H1 (cell line): ENCODE data around the gene SBNO1. TPM values are rescaled to one million over a fixed set of nuclear protein-coding genes. Genes with fewer than 3 reads are reported as not detected.

Source experiments
- CTCF ChIA-PET: fragments of 300-600 bp; sonication (Branson Sonifier 250); formaldehyde crosslinking; loops from one replicate; lab custom pipeline; 2021; ENCODE audit not compliant: partially characterized antibody; lab: Charles Lee
- POLR2A ChIA-PET: fragments of 300-600 bp; sonication (Branson Sonifier 250); formaldehyde crosslinking; loops from one replicate; lab custom pipeline; 2021; ENCODE audit warnings: inconsistent platforms; ENCODE audit not compliant: partially characterized antibody; lab: Charles Lee
- DNase-seq, 2 experiments: peaks; one replicate each; pipeline versions ENCODE4 v3.0.0 to v3.0.0-alpha.2; 2010 to 2022; ENCODE audit warnings: low spot score in 2 of 2, low read depth in 1 of 2, mixed read lengths in 1 of 2
- FAIRE-seq: peaks from 2 replicates; lab custom pipeline; 2011; peaks lifted over from hg19 to GRCh38; lab: Jason Lieb, UNC
- H2AFZ ChIP-seq: 2 replicates; pipeline ENCODE4 v1.8.1; 2012; ENCODE audit warnings: low read length, inconsistent platforms
- H2AK5ac ChIP-seq: 2 replicates; pipeline ENCODE4 v1.6.1; 2013; ENCODE audit warnings: low read depth, low read length
- H2BK120ac ChIP-seq: replicated peaks from 2 replicates; pipeline ENCODE3; 2013; ENCODE audit warnings: low read depth, low read length, inconsistent platforms
- H2BK12ac ChIP-seq: 2 replicates; pipeline ENCODE4 v1.6.1; 2013; ENCODE audit warnings: low read depth, low read length
- H2BK15ac ChIP-seq: 2 replicates; pipeline ENCODE4 v1.6.1; 2013; ENCODE audit warnings: low read length
- H2BK20ac ChIP-seq: 2 replicates; pipeline ENCODE4 v1.6.1; 2013; ENCODE audit warnings: low read length
- H2BK5ac ChIP-seq: 2 replicates; pipeline ENCODE4 v1.6.1; 2013; ENCODE audit warnings: low read depth, low read length
- H3K14ac ChIP-seq: 2 replicates; pipeline ENCODE4 v1.6.1; 2013; ENCODE audit warnings: inconsistent platforms; ENCODE audit not compliant: insufficient read length
- H3K18ac ChIP-seq: 2 replicates; pipeline ENCODE4 v1.6.1; 2013; ENCODE audit warnings: low read length; ENCODE audit errors: extremely low read depth
- H3K23ac ChIP-seq: 2 replicates; pipeline ENCODE4 v1.6.1; 2013; ENCODE audit warnings: inconsistent platforms; ENCODE audit not compliant: insufficient read length
- H3K23me2 ChIP-seq: 2 replicates; pipeline ENCODE4 v1.6.1; 2013; ENCODE audit warnings: low read depth, low read length
- H3K27ac ChIP-seq: 2 replicates; pipeline ENCODE4 v1.6.1; 2011; ENCODE audit warnings: low read depth, low read length, inconsistent platforms
- H3K27me3 ChIP-seq, 4 experiments: replicated peaks in 1 of 4; 1 replicate in 1 of 4; 2 replicates in 3 of 4; pipeline versions ENCODE4 v1.6.1 to v1.8.1; 2011 to 2013; ENCODE audit warnings: low read length in 3 of 4, mild to moderate bottlenecking in 3 of 4, inconsistent platforms in 2 of 4, mixed read lengths in 2 of 4, moderate library complexity in 1 of 4; ENCODE audit not compliant: control insufficient read depth in 3 of 4, insufficient read depth in 3 of 4; ENCODE audit errors: extremely low read depth in 1 of 4
- H3K36me3 ChIP-seq, 4 experiments: 2 replicates each; pipeline versions ENCODE4 v1.6.1 to v1.8.1; 2011 to 2013; ENCODE audit warnings: mild to moderate bottlenecking in 4 of 4, low read length in 3 of 4, moderate library complexity in 2 of 4, control low read depth in 1 of 4, inconsistent platforms in 1 of 4; ENCODE audit not compliant: insufficient read depth in 4 of 4, control insufficient read depth in 2 of 4
- H3K4ac ChIP-seq: replicated peaks from 2 replicates; pipeline ENCODE3; 2013; ENCODE audit warnings: low read length, low read depth, mixed read lengths, inconsistent platforms; ENCODE audit not compliant: insufficient read length
- H3K4me1 ChIP-seq, 4 experiments: replicated peaks in 1 of 4; 1 replicate in 1 of 4; 2 replicates in 3 of 4; pipeline versions ENCODE4 v1.6.1 to v1.8.1; 2011 to 2013; ENCODE audit warnings: low read length in 3 of 4, inconsistent platforms in 2 of 4, mixed read lengths in 1 of 4; ENCODE audit not compliant: insufficient read depth in 4 of 4, control insufficient read depth in 3 of 4
- H3K4me2 ChIP-seq, 2 experiments: 2 replicates each; pipeline versions ENCODE4 v1.6.1 to v1.8.1; 2011 to 2013; ENCODE audit warnings: low read depth in 2 of 2, low read length in 2 of 2, control low read depth in 1 of 2, inconsistent platforms in 1 of 2, mild to moderate bottlenecking in 1 of 2; ENCODE audit not compliant: insufficient read depth in 1 of 2
- H3K4me3 ChIP-seq, 4 experiments: fragments of 200-600, 300-600 bp in 1 of 4; sonication (generic), shearing (Covaris generic), sonication (Bioruptor Twin) in 1 of 4; 2 replicates each; pipeline versions ENCODE4 v1.5.1 to v1.8.1; 2011 to 2016; ENCODE audit warnings: low read length in 4 of 4, low read depth in 3 of 4, control low read depth in 2 of 4, inconsistent platforms in 2 of 4, mild to moderate bottlenecking in 2 of 4, mixed read lengths in 1 of 4, moderate library complexity in 1 of 4; ENCODE audit not compliant: insufficient read depth in 2 of 4; ENCODE audit errors: extremely low read depth in 1 of 4
- H3K56ac ChIP-seq: replicated peaks from 2 replicates; pipeline ENCODE3; 2013; ENCODE audit warnings: low read depth, mild to moderate bottlenecking, mixed read lengths, low read length, inconsistent platforms; ENCODE audit not compliant: insufficient read length
- H3K79me1 ChIP-seq: 2 replicates; pipeline ENCODE4 v1.6.1; 2013; ENCODE audit warnings: low read depth, low read length, control low read depth
- H3K79me2 ChIP-seq, 2 experiments: 2 replicates each; pipeline versions ENCODE4 v1.6.1 to v1.8.1; 2012 to 2013; ENCODE audit warnings: low read length in 2 of 2, mild to moderate bottlenecking in 2 of 2, inconsistent platforms in 1 of 2; ENCODE audit not compliant: insufficient read depth in 2 of 2, control insufficient read depth in 1 of 2
- H3K9ac ChIP-seq, 4 experiments: replicated peaks in 1 of 4; 1 replicate in 1 of 4; 2 replicates in 3 of 4; pipeline versions ENCODE4 v1.6.1 to v1.8.1; 2011 to 2013; ENCODE audit warnings: low read depth in 3 of 4, low read length in 3 of 4, control low read depth in 2 of 4, mild to moderate bottlenecking in 2 of 4, moderate library complexity in 2 of 4, inconsistent platforms in 1 of 4; ENCODE audit errors: extremely low read depth in 1 of 4
- H3K9me3 ChIP-seq, 2 experiments: 2 replicates each; pipeline versions ENCODE4 v1.6.1 to v1.8.1; 2012 to 2013; ENCODE audit warnings: mild to moderate bottlenecking in 2 of 2, moderate library complexity in 2 of 2, control low read depth in 1 of 2, inconsistent platforms in 1 of 2, low read depth in 1 of 2, low read length in 1 of 2, mixed read lengths in 1 of 2; ENCODE audit not compliant: insufficient read depth in 2 of 2
- H4K20me1 ChIP-seq, 2 experiments: replicated peaks in 1 of 2; 2 replicates each; pipeline versions ENCODE3 to v1.8.1; 2011 to 2013; ENCODE audit warnings: inconsistent platforms in 2 of 2, low read length in 2 of 2, mild to moderate bottlenecking in 1 of 2; ENCODE audit not compliant: insufficient read depth in 2 of 2, control insufficient read depth in 1 of 2
- H4K5ac ChIP-seq: 2 replicates; pipeline ENCODE4 v1.6.1; 2013; ENCODE audit warnings: low read length, low read depth, mixed read lengths, inconsistent platforms; ENCODE audit not compliant: insufficient read length
- H4K8ac ChIP-seq: 2 replicates; pipeline ENCODE4 v1.8.0; 2013; ENCODE audit warnings: mild to moderate bottlenecking, moderate library complexity, low read length, inconsistent platforms; ENCODE audit not compliant: insufficient read depth; ENCODE audit errors: extremely low read depth
- H4K91ac ChIP-seq: replicated peaks from 2 replicates; pipeline ENCODE3; 2013; ENCODE audit warnings: low read length, mixed read lengths, inconsistent platforms; ENCODE audit not compliant: insufficient read length
- BACH1 ChIP-seq: IDR thresholded peaks from 2 replicates; pipeline ENCODE4 v1.6.1; 2012; ENCODE audit warnings: low read length, improper control_type of control experiment
- HDAC2 ChIP-seq, 2 experiments: fragments of 300-600 bp in 1 of 2; sonication (generic) in 1 of 2; IDR thresholded peaks; 2 replicates each; pipeline ENCODE4 v1.6.1; 2011 to 2012; ENCODE audit warnings: low read depth in 2 of 2, low read length in 2 of 2, mild to moderate bottlenecking in 2 of 2, moderate library complexity in 2 of 2, borderline replicate concordance in 1 of 2, inconsistent platforms in 1 of 2
- PHF8 ChIP-seq: fragments of 200-600 bp; sonication (generic); conservative IDR thresholded peaks from 2 replicates; pipeline ENCODE4 v1.7.1; 2012; ENCODE audit warnings: low read depth, mild to moderate bottlenecking, inconsistent platforms, low read length, moderate library complexity
- SIN3A ChIP-seq, 2 experiments: IDR thresholded peaks in 1 of 2; conservative IDR thresholded peaks in 1 of 2; 2 replicates each; pipeline ENCODE4 v1.6.1; 2011 to 2012; ENCODE audit warnings: low read length in 2 of 2, improper control_type of control experiment in 1 of 2, low read depth in 1 of 2, mild to moderate bottlenecking in 1 of 2
- YY1 ChIP-seq: IDR thresholded peaks from 2 replicates; pipeline ENCODE4 v1.6.1; 2011; ENCODE audit warnings: low read depth, mild to moderate bottlenecking, low read length
- ZNF274 ChIP-seq: IDR thresholded peaks from 2 replicates; pipeline ENCODE4 v1.7.0; 2012; ENCODE audit warnings: low read length, borderline replicate concordance; ENCODE audit errors: extremely low read depth
- WGBS, 2 experiments: shearing (Covaris generic) in 1 of 2; methylation state at CpG; one replicate each; pipeline versions ENCODE4 v1.1.6 to v1.1.7; 2013 to 2015; ENCODE audit warnings: low lambda C conversion rate in 2 of 2, mixed read lengths in 2 of 2, inconsistent platforms in 1 of 2, low coverage in 1 of 2, missing lambda C conversion rate in 1 of 2; ENCODE audit not compliant: insufficient replicate concordance in 2 of 2, insufficient coverage in 1 of 2, insufficient read length in 1 of 2; ENCODE audit errors: extremely low coverage in 1 of 2, missing lambda C conversion rate in 1 of 2; 5-methylcytosine and 5-hydroxymethylcytosine counted together
- polyA plus RNA-seq, 7 experiments: library from polyadenylated mRNA; depleted of rRNA in 3 of 7; stranded (reverse) in 5 of 7; unstranded in 2 of 7; fragments of >200 nt in 5 of 7; fragments of 200-250 nt in 2 of 7; gene quantifications; 1 replicate in 5 of 7; 2 replicates in 1 of 7; 4 replicates in 1 of 7; pipeline versions ENCODE4 v1.2.1 to v1.2.3, GENCODE V29; 2011 to 2013; ENCODE audit warnings: missing spikeins in 2 of 7, mixed read lengths in 2 of 7
- total RNA-seq: library from RNA; stranded (reverse); fragmentation: NEBNext Ultra II Directional; extraction: Animal tissue kit (Norgen Biotek cat#: 25700); gene quantifications from 2 replicates; pipeline ENCODE4 v1.2.1, GENCODE V29; 2021
- TF ChIP-seq, protein P1 (sequence below): IDR thresholded peaks from 2 replicates; pipeline ENCODE4 v1.6.1; 2012; ENCODE audit warnings: low read length, inconsistent platforms

SBNO1 gene
- total and polyA plus RNA-seq, 2 of the 8 experiments (the other 6 are each of a cell fraction or from before 2014, with no cell fraction given) = 6.7 to 57.7 TPM

DNA sequence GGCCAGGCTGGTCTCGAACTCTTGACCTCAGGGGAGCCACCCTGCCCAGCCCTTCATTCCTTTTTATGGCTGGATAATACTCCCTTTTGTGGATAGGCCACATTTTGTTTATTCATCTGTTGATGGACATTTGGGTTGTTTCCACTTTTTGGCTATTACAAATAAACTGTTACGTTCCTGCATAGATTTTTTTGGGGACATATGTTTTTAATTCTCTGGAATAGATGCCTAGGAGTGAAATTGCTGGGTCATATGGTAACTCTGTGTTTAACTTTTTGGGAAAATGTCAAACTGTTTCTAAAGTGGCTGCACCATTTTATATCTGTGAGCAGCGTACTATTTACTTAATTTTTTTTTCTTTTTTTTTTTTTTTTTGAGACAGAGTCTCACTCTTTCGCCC is 29.1 kb upstream of the SBNO1 start:
- Histone ChIP-seq H2BK120ac (no peak overlapping the region), H2BK20ac (no peak overlapping the region), H4K8ac (no peak overlapping the region), H2AFZ (no peak overlapping the region), H3K79me1 (no peaks in the 10 kb centered on the region), H2AK5ac (no peak overlapping the region), H3K56ac (no peak overlapping the region), H2BK15ac (no peak overlapping the region), H3K18ac (no peak overlapping the region), H3K9me3 (no peaks in the 10 kb centered on the region), H4K20me1 (peaks cover 12 to 28% of the 10 kb centered on the region in 2 experiments), H2BK5ac (no peak overlapping the region), H3K27ac (no peak overlapping the region), H3K23me2 (peaks cover 6% of the 10 kb centered on the region; the same call in 1 of the 2 replicates), H3K4me2 (no peak overlapping the region), H3K79me2 (no peaks in the 10 kb centered on the region), H4K5ac (no peak overlapping the region), H3K4ac (no peak overlapping the region), H3K27me3 (peaks cover 1 to 24% (median 18%) of the 10 kb centered on the region in 4 experiments), H3K14ac (no peak overlapping the region), H3K4me1 (peaks cover 0 to 4% (median 2%) of the 10 kb centered on the region in 4 experiments; a peak in 2 of 7 replicates), H3K36me3 (peaks cover 2 to 21% (median 10%) of the 10 kb centered on the region in 4 experiments; a peak in 6 of 8 replicates), H4K91ac (no peak overlapping the region), H2BK12ac (no peak overlapping the region), H3K4me3 (no peak overlapping the region), H3K23ac (no peak overlapping the region), H3K9ac (no peak overlapping the region)
- 91% methylated on average over 3 of the region's 4 CpGs; no CpG with 5 or more reads in 1 of the 2 experiments for WGBS, 2 experiments
- CTCF ChIA-PET = no interaction called here
- POLR2A ChIA-PET = no interaction called here
- no peak for FAIRE-seq
- DNase-seq = no peak
- TF ChIP-seq ZNF274 (no peak), YY1 (no peak), HDAC2 (IDR thresholded peaks at IDR 0.05; ENCODE audit: borderline replicate concordance in 1 of 2, low read depth in 2 of 2, low read length in 2 of 2) (no peak), PHF8 (no peak), BACH1 (no peak), SIN3A (conservative IDR thresholded peaks at IDR 0.05 in 1 of 2, IDR thresholded peaks at IDR 0.05 in 1 of 2; ENCODE audit: low read depth in 1 of 2, low read length in 2 of 2) (no peak)
- TF ChIP-seq, protein P1, sequence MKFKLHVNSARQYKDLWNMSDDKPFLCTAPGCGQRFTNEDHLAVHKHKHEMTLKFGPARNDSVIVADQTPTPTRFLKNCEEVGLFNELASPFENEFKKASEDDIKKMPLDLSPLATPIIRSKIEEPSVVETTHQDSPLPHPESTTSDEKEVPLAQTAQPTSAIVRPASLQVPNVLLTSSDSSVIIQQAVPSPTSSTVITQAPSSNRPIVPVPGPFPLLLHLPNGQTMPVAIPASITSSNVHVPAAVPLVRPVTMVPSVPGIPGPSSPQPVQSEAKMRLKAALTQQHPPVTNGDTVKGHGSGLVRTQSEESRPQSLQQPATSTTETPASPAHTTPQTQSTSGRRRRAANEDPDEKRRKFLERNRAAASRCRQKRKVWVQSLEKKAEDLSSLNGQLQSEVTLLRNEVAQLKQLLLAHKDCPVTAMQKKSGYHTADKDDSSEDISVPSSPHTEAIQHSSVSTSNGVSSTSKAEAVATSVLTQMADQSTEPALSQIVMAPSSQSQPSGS = no peak
